A549 treated with AZD2906 at 1 μM for 4 hours (cell line): ENCODE data around the gene CPSF2. TPM values are rescaled to one million over a fixed set of nuclear protein-coding genes. Genes with fewer than 3 reads are reported as not detected.

ENCODE experiments used
- total RNA-seq: library from RNA; stranded (reverse); fragments of 200-300 nt; extraction: Qiagen RNA extraction; gene quantifications from 5 replicates; pipeline ENCODE4 v1.2.3, GENCODE V29; 2022

CPSF2 gene
- total RNA-seq: 30.7 to 46.3 TPM (median 35.6 TPM) in 5 replicates

DNA sequence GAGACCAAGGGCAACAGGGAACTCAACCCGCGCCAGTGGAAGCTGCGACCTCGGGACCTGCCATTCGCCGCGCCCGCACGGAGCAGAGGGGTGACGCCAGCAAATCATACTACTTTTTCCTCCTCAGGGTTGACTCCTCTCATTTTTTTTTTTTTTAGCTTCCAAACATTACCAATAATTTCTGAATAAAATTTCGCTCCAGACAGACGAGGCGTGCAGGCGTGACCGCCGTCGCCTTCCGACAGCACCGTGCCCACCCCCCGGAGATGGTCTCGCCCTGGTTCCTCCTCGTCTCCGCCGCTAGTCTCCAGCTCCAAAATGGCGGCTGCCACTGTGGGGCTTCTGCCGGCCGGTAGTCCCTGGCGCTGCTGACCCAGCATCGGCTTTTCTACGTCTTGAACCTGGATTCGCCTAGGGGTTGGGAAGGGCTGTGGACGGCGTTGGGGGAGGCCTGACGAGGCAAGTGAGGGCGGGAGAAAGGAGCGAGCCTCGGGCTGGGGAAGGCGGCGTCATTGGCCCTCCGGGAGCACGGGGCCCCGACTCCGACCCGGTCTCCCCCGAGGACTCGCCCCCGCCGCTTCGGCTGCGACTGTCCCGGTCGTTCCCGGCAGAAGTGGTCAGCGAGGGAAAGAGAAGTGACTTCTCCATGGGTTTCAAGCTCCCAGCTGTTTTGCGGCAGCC lies at the start of gene CPSF2, which contains the start of gene NDUFB1:
CPSF2 (plus strand) TSS at position 300 of the 681 bp plus-strand sequence. CDS start 9,016 bp downstream, outside the sequence.
NDUFB1 (minus strand) TSS at position 37 of the 681 bp plus-strand sequence. CDS start 4,069 bp downstream, outside the sequence.

GRCh38 chr14:92106143-92106926 lies 15.4 kb upstream of the CPSF2 start, which contains the start of gene ATXN3:
TSS of gene ATXN3 (minus strand) at chr14:92106582. CDS start at chr14:92106552, 30 bp downstream.

Other genes starting within 250 kb of the CPSF2 start
- gene FBLN5, start 174.3 kb upstream of the CPSF2 start, total RNA-seq: 5.5 to 7.3 TPM (median 5.9 TPM) in 5 replicates
- gene TRIP11, start 81.9 kb upstream of the CPSF2 start, total RNA-seq: 6.0 to 9.3 TPM (median 8.5 TPM) in 5 replicates
- 21.2 to 43.2 TPM (median 22.3 TPM) in 5 replicates for gene ATXN3, start 15.4 kb upstream of the CPSF2 start, total RNA-seq
- 301 to 387 TPM (median 328 TPM) in 5 replicates for gene NDUFB1, start 263 bp upstream of the CPSF2 start, total RNA-seq
- gene SLC24A4, start 201.2 kb downstream of the CPSF2 start, total RNA-seq: 0.15 to 0.40 TPM (median 0.29 TPM) in 5 replicates